Measurements from ENCODE around the gene MTAP.
A peak's percentile ranks its signal among the peaks of the same experiment; 100 is the strongest.

MTAP gene

GRCh38 chr9:21802418-21803000 is at the start of gene MTAP:
Gene MTAP (plus strand): TSS chr9:21802636. CDS start chr9:21802749, 113 bp downstream.
- DNase-seq (ENCODE audit: low spot score) (peak; percentile 77), FAIRE-seq (peak; percentile 75)

- no peak for FAIRE-seq
Measured at GRCh38 chr9:21753523-21753922, 48.9 kb upstream of the MTAP start.

GRCh38 chr9:21754741-21755140 is 47.7 kb upstream of the MTAP start:
- FAIRE-seq (no peak), DNase-seq (ENCODE audit: low spot score) (no peak)

More at GRCh38 chr9:21753523-21753922, 48.9 kb upstream of the MTAP start:
- DNase-seq (ENCODE audit: low spot score) = no peak

- DNase-seq (ENCODE audit: low spot score) (no peak), FAIRE-seq (no peak)
Measured at GRCh38 chr9:21758540-21758939, 43.9 kb upstream of the MTAP start.

- DNase-seq (ENCODE audit: low spot score) (no peak), FAIRE-seq (no peak)
Measured at GRCh38 chr9:21761309-21761901, 41.0 kb upstream of the MTAP start.

GRCh38 chr9:21762064-21762463 is 40.4 kb upstream of the MTAP start:
- FAIRE-seq (no peak), DNase-seq (ENCODE audit: low spot score) (no peak)

GRCh38 chr9:21764846-21765245 is 37.6 kb upstream of the MTAP start:
- DNase-seq (ENCODE audit: low spot score) (no peak), FAIRE-seq (no peak)

GRCh38 chr9:21766096-21766495 is 36.3 kb upstream of the MTAP start:
- FAIRE-seq (no peak), DNase-seq (ENCODE audit: low spot score) (no peak)

- FAIRE-seq = no peak
- peak; percentile 31 for DNase-seq (ENCODE audit: low spot score)
Measured at GRCh38 chr9:21770871-21771560, 31.4 kb upstream of the MTAP start.

- DNase-seq (ENCODE audit: low spot score) = no peak
- no peak for FAIRE-seq
Measured at GRCh38 chr9:21777701-21778100, 24.7 kb upstream of the MTAP start.

GRCh38 chr9:21778304-21778703 is 24.1 kb upstream of the MTAP start:
- FAIRE-seq = no peak

GRCh38 chr9:21779397-21779796 is 23.0 kb upstream of the MTAP start:
- DNase-seq (ENCODE audit: low spot score) (no peak), FAIRE-seq (no peak)

More at GRCh38 chr9:21778304-21778703, 24.1 kb upstream of the MTAP start:
- no peak for DNase-seq (ENCODE audit: low spot score)

GRCh38 chr9:21781656-21782055 is 20.8 kb upstream of the MTAP start:
- DNase-seq (ENCODE audit: low spot score) = no peak
- FAIRE-seq = no peak

GRCh38 chr9:21782205-21782604 is 20.2 kb upstream of the MTAP start:
- FAIRE-seq = no peak

GRCh38 chr9:21788752-21789151 is 13.7 kb upstream of the MTAP start:
- DNase-seq (ENCODE audit: low spot score) (no peak), FAIRE-seq (no peak)

More at GRCh38 chr9:21782205-21782604, 20.2 kb upstream of the MTAP start:
- no peak for DNase-seq (ENCODE audit: low spot score)

GRCh38 chr9:21789541-21790037 is 12.8 kb upstream of the MTAP start:
- DNase-seq (ENCODE audit: low spot score) (peak; percentile 66), FAIRE-seq (peak; percentile 88)

GRCh38 chr9:21795483-21795882 is 7.0 kb upstream of the MTAP start:
- FAIRE-seq = no peak
- no peak for DNase-seq (ENCODE audit: low spot score)

- DNase-seq (ENCODE audit: low spot score) = peak; percentile 94
- FAIRE-seq = peak; percentile 97
Measured at GRCh38 chr9:21796768-21797167, 5.7 kb upstream of the MTAP start.

GRCh38 chr9:21800931-21801682 is 1.3 kb upstream of the MTAP start:
- DNase-seq (ENCODE audit: low spot score) = no peak
- no peak for FAIRE-seq

- DNase-seq (ENCODE audit: low spot score) (peak; percentile 48), FAIRE-seq (no peak)
Measured at GRCh38 chr9:21801683-21802417, 586 bp upstream of the MTAP start.

GRCh38 chr9:21803649-21804048 is 1.2 kb downstream of the MTAP start:
- DNase-seq (ENCODE audit: low spot score) = no peak
- no peak for FAIRE-seq

Measured in RCC 7860 (cell line).